HEK293 (cell line): Measurements from ENCODE around the gene RAMP1.

Experiments used
- ATF2 ChIP-seq: fragments of 450-650 bp; formaldehyde crosslinking; IDR thresholded peaks from 2 replicates; pipeline ENCODE4 v1.5.1; 2016; ENCODE audit warnings: missing biosample characterization, missing genetic modification characterization, low read depth
- CTCF ChIP-seq: fragments of 450-650 bp; formaldehyde crosslinking; IDR thresholded peaks from 2 replicates; pipeline ENCODE4 v1.5.1; 2016; ENCODE audit warnings: missing biosample characterization, missing genetic modification characterization
- REST ChIP-seq: fragments of 450-650 bp; formaldehyde crosslinking; IDR thresholded peaks from 2 replicates; pipeline ENCODE4 v1.5.1; 2016; ENCODE audit warnings: missing biosample characterization, missing genetic modification characterization
- TCF7L2 ChIP-seq: IDR thresholded peaks from 2 replicates; pipeline ENCODE4 v1.6.1; 2011; ENCODE audit warnings: low read depth, mild to moderate bottlenecking, inconsistent platforms, low read length, moderate library complexity, borderline replicate concordance
- YY1 ChIP-seq: fragments of 450-650 bp; formaldehyde crosslinking; IDR thresholded peaks from 2 replicates; pipeline ENCODE4 v1.5.1; 2018; ENCODE audit warnings: missing biosample characterization, missing genetic modification characterization
- ZBTB21 ChIP-seq: fragments of 450-650 bp; formaldehyde crosslinking; IDR thresholded peaks from 2 replicates; pipeline ENCODE4 v1.5.1; 2017; ENCODE audit warnings: missing biosample characterization, missing genetic modification characterization
- ZBTB26 ChIP-seq: fragments of 450-650 bp; formaldehyde crosslinking; optimal IDR thresholded peaks from 2 replicates; pipeline ENCODE3; 2016; ENCODE audit warnings: missing biosample characterization, mild to moderate bottlenecking, missing genetic modification characterization
- ZNF133 ChIP-seq: fragments of 450-650 bp; formaldehyde crosslinking; IDR thresholded peaks from 2 replicates; pipeline ENCODE4 v1.5.1; 2016; ENCODE audit warnings: missing biosample characterization, missing genetic modification characterization
- ZNF175 ChIP-seq: fragments of 450-650 bp; formaldehyde crosslinking; IDR thresholded peaks from 2 replicates; pipeline ENCODE4 v1.5.1; 2016; ENCODE audit warnings: missing biosample characterization, missing genetic modification characterization
- ZNF664 ChIP-seq: fragments of 450-650 bp; formaldehyde crosslinking; IDR thresholded peaks from 2 replicates; pipeline ENCODE4 v1.5.1; 2016; ENCODE audit warnings: missing biosample characterization, missing genetic modification characterization

- TF ChIP-seq CTCF (peak; percentile 75), ZNF175 (no peak), TCF7L2 (no peak), REST (tag by site-specific recombination) (no peak), YY1 (tag by site-specific recombination) (no peak), ZNF133 (tag by site-specific recombination) (no peak), ATF2 (tag by site-specific recombination) (no peak), ZBTB26 (tag by site-specific recombination) (no peak), ZNF664 (tag by site-specific recombination) (no peak), ZBTB21 (no peak)
Observed at GRCh38 chr2:237858294-237859081, 935 bp upstream of the RAMP1 start.
